ENCODE results near the gene B9D2. TPM values are rescaled to one million over a fixed set of nuclear protein-coding genes. Genes with fewer than 3 reads are reported as not detected.

The B9D2 gene
- total RNA-seq, 4 donors from 2014 or later = 1.7 to 3.7 (median 2.5) TPM

DNA sequence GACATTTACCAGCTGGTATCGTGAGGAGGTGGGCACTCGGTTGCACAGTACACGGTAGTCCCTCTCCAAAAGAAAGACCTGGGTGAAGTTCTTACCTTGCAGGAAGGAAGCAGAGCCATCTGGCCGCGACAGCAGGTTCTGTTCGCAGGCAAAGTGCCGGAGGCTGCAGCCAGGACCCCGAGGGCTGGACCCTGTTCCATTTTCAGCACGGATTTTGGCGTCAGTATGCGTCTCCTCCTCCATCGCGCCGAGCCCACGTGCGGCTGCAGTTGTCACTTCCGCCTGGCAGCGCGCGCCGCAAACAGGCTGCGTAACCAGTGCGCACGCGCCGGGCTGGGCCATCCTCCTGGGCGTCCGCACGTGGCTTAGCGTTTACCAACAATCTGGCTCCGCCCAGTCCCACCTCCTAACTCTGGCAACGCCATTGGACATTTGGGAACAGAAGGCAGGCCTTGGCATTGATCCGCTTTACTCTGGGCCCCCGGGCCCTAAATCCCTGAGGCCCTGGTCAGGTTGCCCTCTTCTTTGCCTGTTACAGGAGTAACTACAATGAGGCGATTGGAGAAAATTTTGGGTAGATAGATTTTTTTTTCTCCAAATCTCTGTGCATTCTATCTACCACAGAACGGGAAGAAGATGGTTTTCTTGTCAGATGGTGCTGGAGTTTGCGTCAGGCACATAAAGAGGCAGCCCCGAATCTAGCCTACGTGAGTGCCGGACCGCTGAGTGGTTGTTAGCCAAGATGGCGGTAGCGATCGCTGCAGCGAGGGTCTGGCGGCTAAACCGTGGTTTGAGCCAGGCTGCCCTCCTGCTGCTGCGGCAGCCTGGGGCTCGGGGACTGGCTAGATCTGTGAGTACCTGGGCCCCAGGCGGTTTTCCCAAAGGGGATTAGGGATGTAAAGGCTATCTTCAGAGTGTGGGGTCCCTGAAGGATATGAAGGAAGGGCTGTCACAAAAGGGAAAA lies 33.4 kb upstream of the B9D2 start, which contains the start of the genes BCKDHA and EXOSC5:
BCKDHA (plus strand) TSS at position 733 of the 964 bp plus-strand sequence; CDS start at position 743, 10 bp downstream.
EXOSC5 (minus strand) TSS at position 274 of the 964 bp plus-strand sequence; CDS start at position 243, 31 bp downstream.
- peak; percentile 99 to 100 for DNase-seq (ENCODE audit: low spot score in 2 of 2)
- WGBS, 2 donors = 0% methylated on average over 30 to 50 of the region's 50 CpGs
- TF ChIP-seq, protein P1, sequence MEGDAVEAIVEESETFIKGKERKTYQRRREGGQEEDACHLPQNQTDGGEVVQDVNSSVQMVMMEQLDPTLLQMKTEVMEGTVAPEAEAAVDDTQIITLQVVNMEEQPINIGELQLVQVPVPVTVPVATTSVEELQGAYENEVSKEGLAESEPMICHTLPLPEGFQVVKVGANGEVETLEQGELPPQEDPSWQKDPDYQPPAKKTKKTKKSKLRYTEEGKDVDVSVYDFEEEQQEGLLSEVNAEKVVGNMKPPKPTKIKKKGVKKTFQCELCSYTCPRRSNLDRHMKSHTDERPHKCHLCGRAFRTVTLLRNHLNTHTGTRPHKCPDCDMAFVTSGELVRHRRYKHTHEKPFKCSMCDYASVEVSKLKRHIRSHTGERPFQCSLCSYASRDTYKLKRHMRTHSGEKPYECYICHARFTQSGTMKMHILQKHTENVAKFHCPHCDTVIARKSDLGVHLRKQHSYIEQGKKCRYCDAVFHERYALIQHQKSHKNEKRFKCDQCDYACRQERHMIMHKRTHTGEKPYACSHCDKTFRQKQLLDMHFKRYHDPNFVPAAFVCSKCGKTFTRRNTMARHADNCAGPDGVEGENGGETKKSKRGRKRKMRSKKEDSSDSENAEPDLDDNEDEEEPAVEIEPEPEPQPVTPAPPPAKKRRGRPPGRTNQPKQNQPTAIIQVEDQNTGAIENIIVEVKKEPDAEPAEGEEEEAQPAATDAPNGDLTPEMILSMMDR (IDR thresholded peaks at IDR 0.05) = no peak
- no peak for TF ChIP-seq POLR2A (IDR thresholded peaks at IDR 0.05)
- intact Hi-C loops (cut with DNase I; ENCODE audit: low total_unique reads) = no loop called here
- peak within 1 kb of the TSS; percentile 98 for H3K4me3 ChIP-seq (ENCODE audit: low read depth, poor library complexity, severe bottlenecking)

- TF ChIP-seq, protein P1 (IDR thresholded peaks at IDR 0.05) = no peak
- TF ChIP-seq POLR2A (IDR thresholded peaks at IDR 0.05) = no peak
- 55 to 70% methylated on average over 6 of the region's 6 CpGs for WGBS, 2 donors
- no peak for DNase-seq (ENCODE audit: low spot score in 2 of 2)
- intact Hi-C loops (cut with DNase I; ENCODE audit: low total_unique reads) = no loop called here
- H3K4me3 ChIP-seq (ENCODE audit: low read depth, poor library complexity, severe bottlenecking) = no peak overlapping the region
Observed at GRCh38 chr19:41395355-41395754, 31.4 kb upstream of the B9D2 start.

- H3K4me3 ChIP-seq (ENCODE audit: low read depth, poor library complexity, severe bottlenecking) = no peak overlapping the region
- 80 to 88% methylated on average over 12 of the region's 12 CpGs for WGBS, 2 donors
- intact Hi-C loops (cut with DNase I; ENCODE audit: low total_unique reads) = no loop called here
- no peak for DNase-seq (ENCODE audit: low spot score in 2 of 2)
- TF ChIP-seq, protein P1 (IDR thresholded peaks at IDR 0.05) = no peak
- no peak for TF ChIP-seq POLR2A (IDR thresholded peaks at IDR 0.05)
Observed at GRCh38 chr19:41392775-41393174, 28.8 kb upstream of the B9D2 start.

DNA sequence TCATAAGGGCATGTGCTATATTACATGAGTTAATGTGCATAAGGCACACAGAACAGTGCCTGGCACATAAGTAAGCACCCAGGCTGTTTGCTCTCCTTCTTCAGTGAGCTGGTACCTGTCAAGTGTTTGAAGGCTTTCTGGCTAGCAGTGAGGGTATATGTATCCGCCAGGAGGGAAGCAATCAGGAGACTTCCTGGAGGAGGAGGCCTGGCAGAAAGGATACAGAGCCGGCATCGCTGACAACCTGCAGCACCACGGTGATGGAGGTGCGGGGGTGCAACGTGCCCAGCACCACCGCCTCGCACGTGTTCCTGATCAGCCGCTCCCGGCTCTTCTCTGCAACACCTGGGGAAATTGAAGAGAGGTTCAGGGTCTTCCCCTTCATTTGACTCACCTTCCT lies 27.7 kb upstream of the B9D2 start:
- H3K4me3 ChIP-seq (ENCODE audit: low read depth, poor library complexity, severe bottlenecking) = no peak overlapping the region
- no peak for DNase-seq (ENCODE audit: low spot score in 2 of 2)
- TF ChIP-seq POLR2A (IDR thresholded peaks at IDR 0.05) = no peak
- TF ChIP-seq, protein P1 (IDR thresholded peaks at IDR 0.05) = no peak
- WGBS, 2 donors = 83% methylated on average over 11 of the region's 11 CpGs
- intact Hi-C loops (cut with DNase I; ENCODE audit: low total_unique reads) = no loop called here

GRCh38 chr19:41386442-41386841 lies 22.5 kb upstream of the B9D2 start:
- WGBS, 2 donors = 48 to 60% methylated on average over 13 of the region's 13 CpGs
- intact Hi-C loops (cut with DNase I; ENCODE audit: low total_unique reads) = no loop called here

More at GRCh38 chr19:41386442-41386841, 22.5 kb upstream of the B9D2 start:
- no peak for TF ChIP-seq POLR2A (IDR thresholded peaks at IDR 0.05)
- TF ChIP-seq, protein P1 (IDR thresholded peaks at IDR 0.05) = no peak
- no peak overlapping the region for H3K4me3 ChIP-seq (ENCODE audit: low read depth, poor library complexity, severe bottlenecking)
- DNase-seq (ENCODE audit: low spot score in 2 of 2) = no peak
